Measurements from ENCODE around the gene FANK1. TPM values are rescaled to one million over a fixed set of nuclear protein-coding genes. Genes with fewer than 3 reads are reported as not detected.

The FANK1 gene
- total and polyA plus RNA-seq, 7 experiments from 2014 or later, result 0.35 to 0.67 (median 0.37) TPM; not detected in 4

DNA sequence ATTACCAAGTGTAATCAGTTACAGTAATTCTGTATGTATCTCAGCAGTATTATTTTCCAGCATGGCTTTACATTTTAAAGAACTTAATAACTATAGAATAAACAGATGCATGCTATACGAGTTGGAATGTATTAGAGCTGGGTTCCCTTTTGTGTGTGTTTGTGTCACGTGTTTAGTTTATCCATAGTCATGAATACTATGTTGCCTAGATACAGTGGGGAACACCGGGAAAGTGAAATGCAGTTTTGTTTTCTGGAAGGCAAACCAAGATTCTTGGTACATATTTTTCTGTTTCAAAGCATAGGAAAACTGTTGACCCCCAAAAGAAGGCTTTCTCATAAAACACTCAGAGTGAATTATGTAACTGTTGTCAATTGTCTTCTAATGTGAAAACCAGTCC, 119.0 kb downstream of the FANK1 start:
- DNase-seq (no peak), ATAC-seq (no peak)
- H3K4me3 Mint-ChIP-seq, result no peak overlapping the region
- H3K4me3 ChIP-seq (ENCODE audit: low read length), result no peak overlapping the region
- H3K27ac Mint-ChIP-seq, result no peak overlapping the region
- H3K27me3 Mint-ChIP-seq, result peaks cover 0 to 13% (median 12%) of the 10 kb centered on the region in 5 donors
- peaks cover 0 to 4% of the 10 kb centered on the region in 2 donors for H3K27me3 ChIP-seq (ENCODE audit: control insufficient read depth in 2 of 2, insufficient read depth in 2 of 2, low read length in 2 of 2)
- no peaks in the 10 kb centered on the region for H3K9me3 ChIP-seq (ENCODE audit: control insufficient read depth in 2 of 3, low read length in 3 of 3)
- no peaks in the 10 kb centered on the region for H3K36me3 Mint-ChIP-seq
- peaks cover 0 to 3% of the 10 kb centered on the region in 2 donors for H3K4me1 ChIP-seq (ENCODE audit: control insufficient read depth in 2 of 2, insufficient read depth in 2 of 2, low read length in 2 of 2)
- ChIA-PET CTCF (no interaction called here), POLR2A (interaction anchor here (0.6 kb wide), 1 partner anchor 21 kb away, joined by 3 read pairs; no protein-coding TSS in a partner anchor)
- H3K36me3 ChIP-seq (ENCODE audit: control insufficient read depth in 2 of 3, insufficient read depth in 3 of 3, low read length in 3 of 3), result no peaks in the 10 kb centered on the region
- peaks cover 0 to 9% (median 0%) of the 10 kb centered on the region in 7 donors for H3K4me1 Mint-ChIP-seq
- intact Hi-C loops (cut with micrococcal nuclease), result no loop called here
- H3K27ac ChIP-seq (ENCODE audit: low read depth, low read length), result no peak overlapping the region
- no peaks in the 10 kb centered on the region for H3K9me3 Mint-ChIP-seq

DNA sequence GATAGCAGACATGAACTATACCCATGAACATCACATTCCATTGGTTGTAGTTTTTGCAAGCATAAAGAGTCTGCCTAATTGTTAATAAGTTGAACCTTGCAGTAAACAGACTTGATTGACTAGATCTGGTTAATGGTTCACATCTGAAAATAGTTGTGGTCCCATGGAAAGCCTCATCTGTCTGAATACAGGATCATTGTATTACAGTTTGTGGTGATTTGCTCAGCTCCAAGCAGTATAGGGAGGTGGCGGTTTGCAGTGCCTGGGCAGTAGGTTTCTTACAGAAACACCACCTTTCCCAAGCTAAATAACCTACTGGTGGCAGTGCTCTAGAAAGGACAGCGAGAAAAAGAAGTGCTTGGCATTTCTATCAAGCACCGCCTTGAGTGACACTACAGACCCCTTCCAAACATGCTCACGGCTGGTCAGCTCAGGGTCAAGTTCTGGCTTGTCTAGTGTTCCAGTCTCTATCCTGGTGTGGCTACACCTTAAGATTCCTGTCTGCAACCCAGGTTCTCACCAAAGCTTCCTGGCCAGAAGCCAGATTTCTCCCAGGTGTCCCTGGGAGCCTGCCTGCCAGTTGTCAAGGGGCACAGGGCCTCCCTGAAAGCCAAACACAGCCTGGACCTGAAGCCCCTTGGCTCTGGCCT, 119.9 kb downstream of the FANK1 start:
- H3K4me3 ChIP-seq (ENCODE audit: low read length), result no peak overlapping the region
- H3K36me3 ChIP-seq (ENCODE audit: control insufficient read depth in 2 of 3, insufficient read depth in 3 of 3, low read length in 3 of 3), result no peaks in the 10 kb centered on the region
- no peak overlapping the region for H3K27ac ChIP-seq (ENCODE audit: low read depth, low read length)
- Mint-ChIP-seq H3K4me1 (peaks cover 0 to 9% (median 0%) of the 10 kb centered on the region in 7 donors), H3K9me3 (no peaks in the 10 kb centered on the region), H3K4me3 (no peak overlapping the region), H3K36me3 (no peaks in the 10 kb centered on the region), H3K27ac (no peak overlapping the region), H3K27me3 (peaks cover 0 to 16% (median 12%) of the 10 kb centered on the region in 5 donors)
- no peak for ATAC-seq
- H3K4me1 ChIP-seq (ENCODE audit: control insufficient read depth in 2 of 2, insufficient read depth in 2 of 2, low read length in 2 of 2), result peaks cover 0 to 3% of the 10 kb centered on the region in 2 donors
- no peak for DNase-seq
- ChIA-PET CTCF (no interaction called here), POLR2A (no interaction called here)
- H3K27me3 ChIP-seq (ENCODE audit: control insufficient read depth in 2 of 2, insufficient read depth in 2 of 2, low read length in 2 of 2), result peaks cover 0 to 4% of the 10 kb centered on the region in 2 donors
- intact Hi-C loops (cut with micrococcal nuclease), result no loop called here
- H3K9me3 ChIP-seq (ENCODE audit: control insufficient read depth in 2 of 3, low read length in 3 of 3), result no peaks in the 10 kb centered on the region

DNA sequence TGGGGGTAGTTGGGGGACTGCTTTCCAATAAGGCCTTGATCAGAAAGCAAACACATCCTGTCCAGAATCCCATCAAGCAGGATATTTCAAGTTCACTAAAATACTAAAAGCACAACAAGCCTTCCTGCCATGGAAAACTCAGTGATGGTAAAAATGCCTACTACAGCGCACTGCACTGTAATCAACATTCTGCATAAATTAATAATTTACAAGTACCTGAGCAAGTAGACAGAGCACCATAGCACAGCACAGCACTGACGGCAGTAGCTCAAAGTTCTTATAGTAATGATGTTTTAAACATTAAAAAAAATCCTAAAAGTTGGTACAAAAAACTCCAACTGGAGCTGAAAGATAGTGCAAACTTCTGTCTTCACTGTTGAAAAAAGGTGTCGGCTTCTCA, 120.5 kb downstream of the FANK1 start:
- ATAC-seq, result no peak
- H3K27me3 Mint-ChIP-seq, result peaks cover 0 to 17% (median 11%) of the 10 kb centered on the region in 5 donors
- peaks cover 0 to 3% of the 10 kb centered on the region in 2 donors for H3K4me1 ChIP-seq (ENCODE audit: control insufficient read depth in 2 of 2, insufficient read depth in 2 of 2, low read length in 2 of 2)
- no peaks in the 10 kb centered on the region for H3K36me3 ChIP-seq (ENCODE audit: control insufficient read depth in 2 of 3, insufficient read depth in 3 of 3, low read length in 3 of 3)
- POLR2A ChIA-PET, result no interaction called here
- H3K36me3 Mint-ChIP-seq, result no peaks in the 10 kb centered on the region
- no peak overlapping the region for H3K27ac ChIP-seq (ENCODE audit: low read depth, low read length)
- H3K4me3 Mint-ChIP-seq, result no peak overlapping the region
- H3K4me3 ChIP-seq (ENCODE audit: low read length), result no peak overlapping the region
- no peaks in the 10 kb centered on the region for H3K9me3 Mint-ChIP-seq
- no peak for DNase-seq
- CTCF ChIA-PET, result no interaction called here
- H3K27me3 ChIP-seq (ENCODE audit: control insufficient read depth in 2 of 2, insufficient read depth in 2 of 2, low read length in 2 of 2), result peaks cover 0 to 4% of the 10 kb centered on the region in 2 donors
- no peak overlapping the region for H3K27ac Mint-ChIP-seq
- H3K4me1 Mint-ChIP-seq, result peaks cover 0 to 8% (median 0%) of the 10 kb centered on the region in 7 donors
- intact Hi-C loops (cut with micrococcal nuclease), result no loop called here
- no peaks in the 10 kb centered on the region for H3K9me3 ChIP-seq (ENCODE audit: control insufficient read depth in 2 of 3, low read length in 3 of 3)

DNA sequence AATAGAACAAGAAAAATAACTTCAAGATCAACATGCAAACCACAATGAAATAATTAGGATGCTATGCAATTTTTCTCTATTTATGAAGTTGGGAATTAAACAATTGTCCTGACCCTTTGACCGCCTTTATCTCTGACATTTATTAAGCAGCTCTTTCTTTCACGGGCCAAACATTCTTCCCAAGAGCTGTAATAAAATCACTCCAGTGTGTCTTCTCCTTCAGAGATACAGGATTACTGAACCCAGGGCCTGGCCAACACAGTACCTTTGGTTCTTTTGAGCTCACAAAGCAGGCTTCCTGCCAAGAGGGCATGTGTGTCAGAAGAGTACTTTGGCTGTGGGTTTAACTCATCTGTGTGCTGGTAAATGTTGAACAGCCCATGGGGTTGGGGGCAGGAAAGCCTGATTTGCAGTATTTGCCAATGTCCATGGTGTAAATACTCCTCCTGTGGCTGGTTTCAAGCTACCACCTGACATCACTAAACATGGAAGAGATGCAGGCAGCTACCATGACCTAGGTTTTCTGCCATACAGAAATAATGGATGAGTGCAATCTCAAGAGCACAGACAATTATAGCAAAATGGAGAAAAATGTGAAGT, 121.7 kb downstream of the FANK1 start:
- H3K27ac ChIP-seq (ENCODE audit: low read depth, low read length), result no peak overlapping the region
- CTCF ChIA-PET, result no interaction called here

DNA sequence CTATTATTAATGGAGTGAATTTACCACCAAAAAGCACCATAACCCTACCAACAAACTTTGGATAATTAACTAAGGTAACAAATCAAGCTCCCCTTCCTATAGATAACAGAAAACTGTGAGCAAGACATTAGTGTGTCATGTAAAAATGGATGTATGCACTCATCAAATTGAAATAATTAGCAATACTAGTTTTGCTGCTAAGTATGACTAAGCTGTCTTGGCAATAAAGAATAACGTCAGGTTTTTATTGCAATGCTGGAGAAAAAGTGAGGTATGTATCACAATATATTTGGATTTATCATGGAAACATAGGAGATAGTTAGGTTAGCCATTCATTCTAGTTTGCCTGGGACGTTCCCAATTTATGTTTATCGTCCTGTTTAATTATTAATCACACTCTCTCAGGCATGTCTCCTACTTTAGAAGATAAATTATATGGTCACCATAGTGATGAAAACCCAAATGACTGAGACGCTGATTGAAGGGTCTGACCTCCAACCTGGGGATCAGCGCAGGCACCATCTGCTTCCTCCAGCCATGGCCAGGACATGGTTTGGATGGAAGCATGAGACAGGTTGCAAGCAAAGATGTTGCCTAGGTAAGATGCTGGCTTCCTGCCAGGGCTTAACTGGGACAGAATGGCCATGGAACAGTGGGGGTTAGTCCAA, 125.6 kb downstream of the FANK1 start:
- no peaks in the 10 kb centered on the region for H3K4me1 Mint-ChIP-seq
- Histone ChIP-seq H3K9me3 (ENCODE audit: control insufficient read depth in 2 of 3, low read length in 3 of 3) (no peaks in the 10 kb centered on the region), H3K36me3 (ENCODE audit: control insufficient read depth in 2 of 3, insufficient read depth in 3 of 3, low read length in 3 of 3) (no peaks in the 10 kb centered on the region), H3K4me3 (ENCODE audit: low read length) (no peak overlapping the region), H3K27me3 (ENCODE audit: control insufficient read depth in 2 of 2, insufficient read depth in 2 of 2, low read length in 2 of 2) (no peaks in the 10 kb centered on the region), H3K4me1 (ENCODE audit: control insufficient read depth in 2 of 2, insufficient read depth in 2 of 2, low read length in 2 of 2) (no peaks in the 10 kb centered on the region), H3K27ac (ENCODE audit: low read depth, low read length) (no peak overlapping the region)
- DNase-seq (no peak), ATAC-seq (no peak)
- H3K4me3 Mint-ChIP-seq, result no peak overlapping the region
- peaks cover 0 to 25% (median 5%) of the 10 kb centered on the region in 11 donors for H3K9me3 Mint-ChIP-seq
- POLR2A ChIA-PET, result no interaction called here
- no peak overlapping the region for H3K27ac Mint-ChIP-seq
- CTCF ChIA-PET, result no interaction called here
- intact Hi-C loops (cut with micrococcal nuclease), result no loop called here
- H3K27me3 Mint-ChIP-seq, result peaks cover 0 to 22% (median 13%) of the 10 kb centered on the region in 5 donors
- H3K36me3 Mint-ChIP-seq, result no peaks in the 10 kb centered on the region

More for the DNA sequence above, 121.7 kb downstream of the FANK1 start:
- DNase-seq (no peak), ATAC-seq (no peak)
- intact Hi-C loops (cut with micrococcal nuclease), result no loop called here
- H3K36me3 Mint-ChIP-seq, result no peaks in the 10 kb centered on the region
- no peaks in the 10 kb centered on the region for H3K9me3 Mint-ChIP-seq
- no peak overlapping the region for H3K4me3 Mint-ChIP-seq
- H3K4me1 Mint-ChIP-seq, result peaks cover 0 to 4% (median 0%) of the 10 kb centered on the region in 7 donors
- no peaks in the 10 kb centered on the region for H3K36me3 ChIP-seq (ENCODE audit: control insufficient read depth in 2 of 3, insufficient read depth in 3 of 3, low read length in 3 of 3)
- no peaks in the 10 kb centered on the region for H3K9me3 ChIP-seq (ENCODE audit: control insufficient read depth in 2 of 3, low read length in 3 of 3)
- POLR2A ChIA-PET, result no interaction called here
- H3K27me3 ChIP-seq (ENCODE audit: control insufficient read depth in 2 of 2, insufficient read depth in 2 of 2, low read length in 2 of 2), result peaks cover 0 to 4% of the 10 kb centered on the region in 2 donors
- peaks cover 0 to 17% (median 9%) of the 10 kb centered on the region in 5 donors for H3K27me3 Mint-ChIP-seq
- H3K27ac Mint-ChIP-seq, result no peak overlapping the region
- H3K4me3 ChIP-seq (ENCODE audit: low read length), result no peak overlapping the region
- H3K4me1 ChIP-seq (ENCODE audit: control insufficient read depth in 2 of 2, insufficient read depth in 2 of 2, low read length in 2 of 2), result peaks cover 0 to 3% of the 10 kb centered on the region in 2 donors

DNA sequence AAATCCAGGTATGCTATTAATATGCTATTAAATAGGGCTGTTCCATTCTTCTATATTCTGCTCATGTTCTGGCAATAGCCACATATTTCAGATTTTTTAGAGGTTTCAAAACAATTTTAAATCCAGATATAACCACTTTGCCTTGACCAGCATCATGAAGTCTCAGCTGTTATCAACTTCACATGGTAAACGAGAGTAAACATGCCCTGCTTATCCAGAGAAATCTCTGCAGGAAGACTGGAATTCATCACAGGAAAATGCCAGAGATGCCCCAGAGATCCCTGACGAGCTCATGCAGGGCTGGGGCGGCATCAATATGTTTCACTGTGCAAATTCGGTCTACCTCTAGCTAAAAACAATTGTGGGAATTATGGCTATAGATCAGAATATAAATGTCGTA, 126.5 kb downstream of the FANK1 start:
- H3K4me3 ChIP-seq (ENCODE audit: low read length), result no peak overlapping the region
- Mint-ChIP-seq H3K4me1 (no peaks in the 10 kb centered on the region), H3K27me3 (peaks cover 0 to 22% (median 13%) of the 10 kb centered on the region in 5 donors), H3K9me3 (peaks cover 0 to 33% (median 9%) of the 10 kb centered on the region in 11 donors), H3K27ac (no peak overlapping the region), H3K4me3 (no peak overlapping the region), H3K36me3 (no peaks in the 10 kb centered on the region)
- CTCF ChIA-PET, result no interaction called here
- H3K27me3 ChIP-seq (ENCODE audit: control insufficient read depth in 2 of 2, insufficient read depth in 2 of 2, low read length in 2 of 2), result no peaks in the 10 kb centered on the region
- ATAC-seq (no peak), DNase-seq (no peak)
- intact Hi-C loops (cut with micrococcal nuclease), result no loop called here
- no peaks in the 10 kb centered on the region for H3K36me3 ChIP-seq (ENCODE audit: control insufficient read depth in 2 of 3, insufficient read depth in 3 of 3, low read length in 3 of 3)
- POLR2A ChIA-PET, result no interaction called here
- no peaks in the 10 kb centered on the region for H3K4me1 ChIP-seq (ENCODE audit: control insufficient read depth in 2 of 2, insufficient read depth in 2 of 2, low read length in 2 of 2)
- no peaks in the 10 kb centered on the region for H3K9me3 ChIP-seq (ENCODE audit: control insufficient read depth in 2 of 3, low read length in 3 of 3)
- no peak overlapping the region for H3K27ac ChIP-seq (ENCODE audit: low read depth, low read length)
